SHP77 (cell line): ENCODE data around the gene LBR.

ENCODE experiments used
- DNase-seq, 2 experiments: peaks; one replicate each; lab custom pipeline; 2025; lab: John Stamatoyannopoulos, UW

Gene LBR

GRCh38 chr1:225373155-225373554 lies 54.7 kb downstream of the LBR start:
- no peak for DNase-seq

GRCh38 chr1:225371366-225372010 lies 56.4 kb downstream of the LBR start:
- DNase-seq: no peak

GRCh38 chr1:225368036-225368552 lies 59.7 kb downstream of the LBR start:
- no peak for DNase-seq

- no peak for DNase-seq
Measured at GRCh38 chr1:225366552-225366951, 61.3 kb downstream of the LBR start.

GRCh38 chr1:225366018-225366417 lies 61.8 kb downstream of the LBR start:
- DNase-seq: no peak

- DNase-seq: no peak
Measured at GRCh38 chr1:225364439-225364838, 63.4 kb downstream of the LBR start.

- no peak for DNase-seq
Measured at GRCh38 chr1:225362805-225363204, 65.0 kb downstream of the LBR start.

GRCh38 chr1:225361176-225361575 lies 66.7 kb downstream of the LBR start:
- no peak for DNase-seq

- no peak for DNase-seq
Measured at GRCh38 chr1:225360119-225360518, 67.7 kb downstream of the LBR start.

- DNase-seq: no peak
Measured at GRCh38 chr1:225355863-225356262, 72.0 kb downstream of the LBR start.

GRCh38 chr1:225354906-225355305 lies 72.9 kb downstream of the LBR start:
- DNase-seq: no peak
